Ovary (tissue), 9 donors: ENCODE measurements around the gene CCDC157. TPM values are rescaled to one million over a fixed set of nuclear protein-coding genes. Genes with fewer than 3 reads are reported as not detected.
"Not testable (repeated sequence)": the region's sequence is repeated elsewhere in the genome, so short reads cannot be mapped to it uniquely, and the experiment has no call there.

Experiments used
- DNase-seq, 5 donors: peaks; one replicate each; pipeline ENCODE4 v3.0.0-alpha.2; 2019 to 2020
- H3K27ac ChIP-seq, 2 donors: fragments of 200-600 bp; one replicate each; pipeline versions ENCODE4 v1.5.1 to v1.8.0; 2019 to 2022
- H3K27me3 ChIP-seq: fragments of 200-600 bp; one replicate; pipeline ENCODE4 v1.8.0; 2022
- H3K36me3 ChIP-seq: fragments of 200-600 bp; sonication (generic); one replicate; pipeline ENCODE4 v1.5.1; 2019
- H3K4me1 ChIP-seq: one replicate; pipeline ENCODE4 v1.8.1; 2013; ENCODE audit warnings: mild to moderate bottlenecking, moderate library complexity; ENCODE audit not compliant: insufficient read depth
- H3K4me3 ChIP-seq: fragments of 200-600 bp; sonication (generic); one replicate; pipeline ENCODE4 v1.5.1; 2017
- H3K9me3 ChIP-seq, 2 donors: fragments of 200-600 bp in 1 of 2; sonication (generic) in 1 of 2; one replicate each; pipeline versions ENCODE4 v1.5.1 to v1.8.1; 2013 to 2019; ENCODE audit warnings: mild to moderate bottlenecking in 1 of 2, moderate library complexity in 1 of 2
- EP300 ChIP-seq: sonication (generic); formaldehyde crosslinking; IDR thresholded peaks from one replicate; pipeline ENCODE4 v1.6.1; 2017; ENCODE audit warnings: antibody characterized with exemption
- POLR2A ChIP-seq: fragments of 450-650 bp; IDR thresholded peaks from one replicate; pipeline ENCODE4 v1.6.1; 2017; ENCODE audit warnings: antibody characterized with exemption, mild to moderate bottlenecking, moderate library complexity
- WGBS, 3 donors: extraction: QIAGEN DNeasy Blood & Tissue Kit in 1 of 3; methylation state at CpG; one replicate each; pipeline versions ENCODE4 v1.1.5 to v1.1.7; 2013 to 2017; 5-methylcytosine and 5-hydroxymethylcytosine counted together
- intact Hi-C, 4 donors: fragments of 100-400 bp; cut with DNase I; formaldehyde crosslinking; loops; one replicate each; pipeline versions ENCODE4 v1.11.0 to v1.15.1; 2022 to 2023
- polyA plus RNA-seq, 2 donors: library from polyadenylated mRNA; stranded (reverse); fragments of 200-250 nt in 1 of 2; fragments of 350-450 nt in 1 of 2; fragmentation: Illumina TruSeq in 1 of 2; extraction: RNeasy Lipid Tissue Mini Kit (QIAGEN cat#74804) in 1 of 2; gene quantifications; one replicate each; pipeline ENCODE4 v1.2.3, GENCODE V29; 2013 to 2014
- total RNA-seq, 7 donors: library from RNA; depleted of rRNA in 2 of 7; stranded (reverse); fragments of >200 nt in 2 of 7; fragmentation: NEBNext Ultra II Directional in 3 of 7; extraction: Animal tissue kit (Norgen Biotek cat#: 25700) in 3 of 7; gene quantifications; one replicate each; pipeline versions ENCODE4 v1.1.0 to v1.2.4, GENCODE V29; 2016 to 2023
- TF ChIP-seq, protein P1 (sequence below), 3 donors: fragments of 450-650 bp in 2 of 3; fragments of 200-600 bp in 1 of 3; IDR thresholded peaks; one replicate each; pipeline versions ENCODE4 v1.5.1 to v1.8.0; 2016 to 2022; ENCODE audit warnings: antibody characterized with exemption in 3 of 3, mild to moderate bottlenecking in 1 of 3
- donor health status: DM: no; HTN: no; CAD: no; lungs with moderate emphysema.
- donor health status: DM: no; HTN: no; CAD: no.
- donor health status: Bipolar disorder and iron deficiency.
- donor health status: DM: yes; HTN: yes; CAD: no.
- donor health status: DM: no; HTN: no; CAD: no.
- donor health status: DM: yes; HTN: yes; CAD: no.

The CCDC157 gene
- total and polyA plus RNA-seq, 9 donors = 0.60 to 28.0 (median 2.4) TPM

DNA sequence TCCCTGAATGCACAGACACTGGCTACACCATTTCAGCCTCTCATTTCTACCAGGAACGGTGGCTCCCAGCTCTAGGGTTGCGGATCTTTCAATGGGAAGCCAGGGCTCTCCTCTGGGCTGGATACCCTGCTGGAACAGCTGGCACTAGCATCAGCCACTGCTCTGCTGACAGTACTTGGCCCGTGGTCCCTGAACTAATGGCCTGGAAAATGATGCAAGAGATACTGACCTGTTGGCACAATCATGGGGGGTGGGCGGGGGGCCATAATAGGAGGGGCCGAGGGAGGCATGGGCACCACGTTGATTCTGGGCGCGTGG, 19.4 kb upstream of the CCDC157 start:
- no peaks in the 10 kb centered on the region for H3K27me3 ChIP-seq
- intact Hi-C loops = no loop called here
- no peaks in the 10 kb centered on the region for H3K9me3 ChIP-seq
- TF ChIP-seq EP300 (no peak), POLR2A (no peak)
- TF ChIP-seq, protein P1, sequence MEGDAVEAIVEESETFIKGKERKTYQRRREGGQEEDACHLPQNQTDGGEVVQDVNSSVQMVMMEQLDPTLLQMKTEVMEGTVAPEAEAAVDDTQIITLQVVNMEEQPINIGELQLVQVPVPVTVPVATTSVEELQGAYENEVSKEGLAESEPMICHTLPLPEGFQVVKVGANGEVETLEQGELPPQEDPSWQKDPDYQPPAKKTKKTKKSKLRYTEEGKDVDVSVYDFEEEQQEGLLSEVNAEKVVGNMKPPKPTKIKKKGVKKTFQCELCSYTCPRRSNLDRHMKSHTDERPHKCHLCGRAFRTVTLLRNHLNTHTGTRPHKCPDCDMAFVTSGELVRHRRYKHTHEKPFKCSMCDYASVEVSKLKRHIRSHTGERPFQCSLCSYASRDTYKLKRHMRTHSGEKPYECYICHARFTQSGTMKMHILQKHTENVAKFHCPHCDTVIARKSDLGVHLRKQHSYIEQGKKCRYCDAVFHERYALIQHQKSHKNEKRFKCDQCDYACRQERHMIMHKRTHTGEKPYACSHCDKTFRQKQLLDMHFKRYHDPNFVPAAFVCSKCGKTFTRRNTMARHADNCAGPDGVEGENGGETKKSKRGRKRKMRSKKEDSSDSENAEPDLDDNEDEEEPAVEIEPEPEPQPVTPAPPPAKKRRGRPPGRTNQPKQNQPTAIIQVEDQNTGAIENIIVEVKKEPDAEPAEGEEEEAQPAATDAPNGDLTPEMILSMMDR (IDR thresholded peaks at IDR 0.05) = no peak
- no peak for DNase-seq
- no peak overlapping the region for H3K4me3 ChIP-seq
- no peak overlapping the region for H3K27ac ChIP-seq
- no peaks in the 10 kb centered on the region for H3K36me3 ChIP-seq
- no peaks in the 10 kb centered on the region for H3K4me1 ChIP-seq
- 88 to 94% (median 90%) methylated on average over 8 of the region's 8 CpGs for WGBS, 3 donors

DNA sequence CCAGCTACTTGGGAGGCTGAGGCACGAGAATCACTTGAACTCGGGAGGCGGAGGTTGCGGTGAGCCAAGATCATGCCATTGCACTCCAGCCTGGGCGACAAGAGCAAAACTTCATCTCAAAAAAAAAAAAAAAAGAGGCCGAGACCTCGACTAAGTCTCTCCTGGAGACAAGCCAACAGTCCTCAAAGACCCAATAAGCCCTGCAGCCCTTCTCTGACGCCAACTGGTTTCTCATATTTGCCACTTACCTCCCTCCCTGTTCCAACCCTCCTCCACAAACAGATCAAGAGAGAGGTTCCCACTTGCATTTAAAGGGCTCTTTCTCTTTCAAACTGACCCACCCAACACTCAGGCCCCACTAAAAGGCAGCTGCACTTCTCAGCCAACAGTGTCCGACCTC, 18.5 kb upstream of the CCDC157 start:
- 79 to 85% (median 83%) methylated on average over 9 of the region's 9 CpGs for WGBS, 3 donors
- H3K9me3 ChIP-seq, H3K4me3 ChIP-seq, H3K4me1 ChIP-seq, H3K27me3 ChIP-seq, H3K36me3 ChIP-seq, H3K27ac ChIP-seq, DNase-seq, intact Hi-C loops: not testable (repeated sequence)

DNA sequence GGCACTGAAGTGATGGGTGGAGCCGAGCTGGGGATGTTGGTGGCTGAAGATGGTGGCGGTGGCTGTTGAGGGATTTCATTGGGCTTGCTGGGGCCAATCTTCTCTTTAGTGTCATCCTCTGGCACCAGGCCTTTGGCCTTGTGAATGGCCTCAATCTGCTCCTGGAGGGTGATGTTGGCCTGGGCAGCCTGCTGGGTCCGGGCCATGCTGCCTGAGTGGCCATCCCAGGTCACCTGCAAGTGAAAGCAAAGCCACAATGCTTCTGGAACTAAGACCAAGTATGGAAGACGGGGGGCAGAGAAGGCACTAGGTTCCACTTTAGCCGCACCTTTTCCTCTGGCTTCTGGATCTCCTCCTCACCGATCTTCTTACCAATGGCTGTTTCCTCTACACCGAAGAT, 18.0 kb upstream of the CCDC157 start:
- H3K27me3 ChIP-seq = no peaks in the 10 kb centered on the region
- 92 to 93% (median 92%) methylated on average over 7 of the region's 7 CpGs for WGBS, 3 donors
- no peak overlapping the region for H3K4me3 ChIP-seq
- TF ChIP-seq, protein P1 (IDR thresholded peaks at IDR 0.05) = no peak
- no peak for TF ChIP-seq EP300
- no peak for TF ChIP-seq POLR2A
- no peaks in the 10 kb centered on the region for H3K4me1 ChIP-seq
- no peaks in the 10 kb centered on the region for H3K9me3 ChIP-seq
- DNase-seq = no peak
- H3K36me3 ChIP-seq = no peaks in the 10 kb centered on the region
- H3K27ac ChIP-seq = no peak overlapping the region
- intact Hi-C loops = no loop called here

DNA sequence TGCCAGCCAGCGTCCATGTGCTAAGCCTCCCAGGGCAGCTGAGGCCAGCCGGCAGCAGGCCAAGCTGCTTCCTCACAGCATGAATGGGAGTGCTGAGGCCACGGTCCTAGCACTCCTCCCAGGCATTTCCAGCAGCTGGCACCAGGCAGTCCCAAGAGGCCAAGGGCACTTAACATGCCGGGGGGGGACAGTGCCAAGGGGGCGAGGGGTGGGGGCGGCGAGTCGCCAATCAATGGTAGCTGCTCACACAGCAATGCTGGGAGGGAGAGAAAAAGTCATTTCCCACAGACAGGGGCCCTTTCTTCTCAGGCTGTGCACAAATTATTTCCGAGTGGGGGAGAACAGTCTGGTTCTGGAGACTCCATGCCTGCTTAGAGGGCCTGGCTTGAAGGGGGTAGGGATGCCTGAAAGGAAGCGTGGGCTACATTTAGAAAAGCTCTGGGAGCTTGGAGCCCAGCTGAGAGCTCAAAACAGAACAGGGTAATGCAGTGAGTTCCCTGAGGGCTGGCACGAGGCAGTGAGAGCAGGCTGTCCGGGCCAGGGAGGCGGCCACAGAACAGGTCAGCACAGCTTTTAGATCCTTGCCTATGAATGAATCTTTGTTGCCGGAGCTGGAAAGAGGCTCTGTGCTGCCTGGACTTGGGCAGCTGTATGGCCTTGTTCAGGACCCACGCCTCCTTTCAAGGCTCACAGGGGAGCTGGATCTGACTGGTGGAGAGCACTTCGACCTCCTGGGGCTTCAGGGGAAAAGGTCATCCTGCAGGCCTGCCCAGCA, 15.7 kb upstream of the CCDC157 start:
- no peaks in the 10 kb centered on the region for H3K9me3 ChIP-seq
- WGBS, 3 donors = 74 to 76% (median 76%) methylated on average over 15 to 16 of the region's 16 CpGs
- TF ChIP-seq, protein P1 (IDR thresholded peaks at IDR 0.05) = no peak
- no peak for TF ChIP-seq POLR2A
- no peak for TF ChIP-seq EP300
- no peaks in the 10 kb centered on the region for H3K4me1 ChIP-seq
- H3K4me3 ChIP-seq = no peak overlapping the region
- intact Hi-C loops = no loop called here
- DNase-seq = no peak
- no peaks in the 10 kb centered on the region for H3K27me3 ChIP-seq
- no peak overlapping the region for H3K27ac ChIP-seq
- H3K36me3 ChIP-seq = no peaks in the 10 kb centered on the region

DNA sequence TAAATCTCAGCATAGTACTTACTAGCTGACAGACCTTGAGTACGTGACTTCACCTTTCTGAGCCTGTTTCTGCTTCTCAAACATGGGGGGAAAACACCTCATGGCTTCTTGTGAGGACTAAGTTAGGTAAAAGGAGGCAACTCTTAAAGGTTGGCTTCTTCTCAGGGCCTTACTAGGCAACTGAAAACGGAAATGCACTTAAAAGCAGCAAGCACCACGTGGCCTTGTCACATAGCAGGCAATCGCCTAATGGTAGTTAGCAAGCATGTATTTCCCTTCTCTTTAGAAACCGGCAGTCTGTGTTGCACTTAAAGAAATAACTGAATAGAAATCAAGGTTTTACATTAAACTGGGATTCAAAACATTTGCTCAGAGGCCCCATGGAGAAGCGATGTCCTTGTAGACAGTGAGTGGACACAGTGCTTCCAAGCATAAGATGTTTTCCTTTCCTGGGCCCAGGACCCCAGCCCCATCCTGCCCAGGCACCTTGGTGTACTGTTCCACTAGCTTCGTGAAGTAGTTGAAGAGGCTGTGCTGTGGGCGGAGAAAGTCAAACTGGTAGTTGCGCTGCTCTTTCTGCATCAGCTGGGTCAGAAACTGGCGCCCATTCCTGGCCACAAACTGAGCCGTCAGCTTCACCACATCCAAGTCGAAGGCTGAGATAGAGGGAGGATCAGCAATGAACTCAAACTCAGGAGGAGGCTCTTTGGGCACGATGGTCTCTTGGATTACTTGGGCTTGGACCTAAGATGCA, 12.2 kb upstream of the CCDC157 start:
- 90 to 92% (median 91%) methylated on average over 13 of the region's 13 CpGs for WGBS, 3 donors
- intact Hi-C loops = no loop called here
- TF ChIP-seq, protein P1 (IDR thresholded peaks at IDR 0.05) = no peak
- no peak for TF ChIP-seq POLR2A
- TF ChIP-seq EP300 = no peak

More for the DNA sequence above, 12.2 kb upstream of the CCDC157 start:
- Histone ChIP-seq H3K9me3 (no peaks in the 10 kb centered on the region), H3K27me3 (no peaks in the 10 kb centered on the region), H3K36me3 (no peaks in the 10 kb centered on the region), H3K4me3 (no peak overlapping the region), H3K27ac (no peak overlapping the region), H3K4me1 (no peaks in the 10 kb centered on the region)
- no peak for DNase-seq
